Astrocyte (in vitro differentiated cells and primary cell): ENCODE results near the gene LYZL6.

Experiments used
- EZH2 ChIP-seq: IDR thresholded peaks from 2 replicates; pipeline ENCODE4 v1.6.1; 2012; ENCODE audit warnings: mild to moderate bottlenecking, low read length, inconsistent platforms; ENCODE audit not compliant: insufficient read depth
- TF ChIP-seq, protein P1 (sequence below): IDR thresholded peaks from 2 replicates; pipeline ENCODE4 v1.5.1; 2011; ENCODE audit warnings: low read depth, mild to moderate bottlenecking, inconsistent platforms, low read length, moderate library complexity; ENCODE audit not compliant: insufficient read depth

DNA sequence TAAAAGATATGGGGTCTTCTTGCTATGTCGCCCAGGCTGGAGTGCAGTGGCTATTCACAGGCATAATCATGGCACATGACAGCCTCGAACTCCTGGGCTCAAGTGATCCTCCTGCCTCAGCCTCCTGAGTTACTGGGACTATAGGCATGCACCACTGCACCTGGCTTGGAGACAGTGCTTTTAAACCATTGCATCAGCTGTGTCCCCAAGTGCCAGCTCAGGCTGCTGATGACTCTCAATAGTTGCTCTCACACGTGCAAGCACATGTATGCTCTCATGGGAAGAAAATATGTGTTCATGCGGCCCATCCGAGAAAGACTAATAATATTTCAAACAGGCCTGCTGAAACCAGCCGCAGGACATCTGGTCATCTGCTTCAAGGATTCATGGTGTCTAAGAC is 29.0 kb upstream of the LYZL6 start:
- TF ChIP-seq, protein P1, sequence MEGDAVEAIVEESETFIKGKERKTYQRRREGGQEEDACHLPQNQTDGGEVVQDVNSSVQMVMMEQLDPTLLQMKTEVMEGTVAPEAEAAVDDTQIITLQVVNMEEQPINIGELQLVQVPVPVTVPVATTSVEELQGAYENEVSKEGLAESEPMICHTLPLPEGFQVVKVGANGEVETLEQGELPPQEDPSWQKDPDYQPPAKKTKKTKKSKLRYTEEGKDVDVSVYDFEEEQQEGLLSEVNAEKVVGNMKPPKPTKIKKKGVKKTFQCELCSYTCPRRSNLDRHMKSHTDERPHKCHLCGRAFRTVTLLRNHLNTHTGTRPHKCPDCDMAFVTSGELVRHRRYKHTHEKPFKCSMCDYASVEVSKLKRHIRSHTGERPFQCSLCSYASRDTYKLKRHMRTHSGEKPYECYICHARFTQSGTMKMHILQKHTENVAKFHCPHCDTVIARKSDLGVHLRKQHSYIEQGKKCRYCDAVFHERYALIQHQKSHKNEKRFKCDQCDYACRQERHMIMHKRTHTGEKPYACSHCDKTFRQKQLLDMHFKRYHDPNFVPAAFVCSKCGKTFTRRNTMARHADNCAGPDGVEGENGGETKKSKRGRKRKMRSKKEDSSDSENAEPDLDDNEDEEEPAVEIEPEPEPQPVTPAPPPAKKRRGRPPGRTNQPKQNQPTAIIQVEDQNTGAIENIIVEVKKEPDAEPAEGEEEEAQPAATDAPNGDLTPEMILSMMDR: no peak
- TF ChIP-seq EZH2: no peak
